CD8-positive, alpha-beta memory T cell (primary cell): ENCODE results near the gene ACAT2. TPM values are rescaled to one million over a fixed set of nuclear protein-coding genes. Genes with fewer than 3 reads are reported as not detected.

Experiments used
- CTCF ChIA-PET: fragments of 350-600 bp; sonication (Branson Sonifier 250); formaldehyde crosslinking; loops from one replicate; lab custom pipeline; 2021; ENCODE audit warnings: antibody characterized with exemption; lab: Charles Lee
- POLR2A ChIA-PET: fragments of 350-600 bp; sonication (Branson Sonifier 250); formaldehyde crosslinking; loops from one replicate; lab custom pipeline; 2021; ENCODE audit warnings: antibody characterized with exemption; lab: Charles Lee
- DNase-seq, 5 donors: peaks; one replicate each; pipeline versions ENCODE4 v3.0.0 to v3.0.0-alpha.2; 2020 to 2022; ENCODE audit warnings: mixed read lengths in 1 of 5
- H3K27ac ChIP-seq: one replicate; pipeline ENCODE4 v1.7.0; 2013; ENCODE audit warnings: low read depth, mild to moderate bottlenecking, low read length, moderate library complexity
- H3K27me3 ChIP-seq: 2 replicates; pipeline ENCODE4 v1.7.0; 2013; ENCODE audit warnings: low read length, mild to moderate bottlenecking; ENCODE audit not compliant: insufficient read depth, poor library complexity, severe bottlenecking
- H3K36me3 ChIP-seq: 2 replicates; pipeline ENCODE4 v1.7.0; 2013; ENCODE audit warnings: mild to moderate bottlenecking, low read length, moderate library complexity; ENCODE audit not compliant: insufficient read depth
- H3K4me1 ChIP-seq: 2 replicates; pipeline ENCODE4 v1.7.0; 2013; ENCODE audit warnings: mild to moderate bottlenecking, low read length, moderate library complexity; ENCODE audit not compliant: insufficient read depth
- H3K4me3 ChIP-seq: 2 replicates; pipeline ENCODE4 v1.7.0; 2013; ENCODE audit warnings: mild to moderate bottlenecking, low read length
- H3K9me3 ChIP-seq: 2 replicates; pipeline ENCODE4 v1.7.0; 2013; ENCODE audit warnings: mild to moderate bottlenecking, low read length
- H3K27ac Mint-ChIP-seq, 8 donors: one replicate each; pipeline ENCODE4 v1.8.0; 2020 to 2021; ENCODE audit warnings: mixed read lengths in 8 of 8, mild to moderate bottlenecking in 6 of 8, inconsistent platforms in 3 of 8, moderate library complexity in 3 of 8
- H3K27me3 Mint-ChIP-seq, 2 donors: one replicate each; pipeline ENCODE4 v1.8.0; 2020 to 2021; ENCODE audit warnings: mixed read lengths in 2 of 2, mild to moderate bottlenecking in 1 of 2, moderate library complexity in 1 of 2
- H3K36me3 Mint-ChIP-seq, 3 donors: one replicate each; pipeline ENCODE4 v1.8.0; 2020 to 2021; ENCODE audit warnings: mixed read lengths in 3 of 3, inconsistent platforms in 1 of 3, mild to moderate bottlenecking in 1 of 3
- H3K4me1 Mint-ChIP-seq, 3 donors: one replicate each; pipeline ENCODE4 v1.8.0; 2020 to 2021; ENCODE audit warnings: mixed read lengths in 3 of 3, inconsistent platforms in 1 of 3, mild to moderate bottlenecking in 1 of 3
- H3K4me3 Mint-ChIP-seq, 7 donors: one replicate each; pipeline ENCODE4 v1.8.0; 2020 to 2021; ENCODE audit warnings: mixed read lengths in 7 of 7, mild to moderate bottlenecking in 6 of 7, moderate library complexity in 4 of 7, inconsistent platforms in 2 of 7
- H3K9me3 Mint-ChIP-seq, 5 donors: one replicate each; pipeline ENCODE4 v1.8.0; 2020 to 2022; ENCODE audit warnings: mixed read lengths in 5 of 5, mild to moderate bottlenecking in 3 of 5, moderate library complexity in 2 of 5, inconsistent platforms in 1 of 5
- polyA plus RNA-seq: library from polyadenylated mRNA; unstranded; fragments of 300-500 nt; fragmentation: Illumina TruSeq; gene quantifications from one replicate; pipeline ENCODE4 v1.2.3, GENCODE V29; 2021
- total RNA-seq, 2 experiments: library from RNA; stranded (reverse); gene quantifications; one replicate each; pipeline ENCODE4 v1.2.3, GENCODE V29; 2021

Gene ACAT2
- total and polyA plus RNA-seq, 3 experiments from 2014 or later = 33.3 to 69.7 (median 68.8) TPM

- Mint-ChIP-seq H3K4me3 (no peak overlapping the region), H3K36me3 (peaks cover 1 to 6% (median 2%) of the 10 kb centered on the region in 3 donors), H3K27ac (no peak overlapping the region), H3K27me3 (peaks cover 0 to 2% of the 10 kb centered on the region in 2 donors), H3K4me1 (peaks cover 0 to 3% (median 0%) of the 10 kb centered on the region in 3 donors), H3K9me3 (no peaks in the 10 kb centered on the region)
- POLR2A ChIA-PET = no interaction called here
- H3K4me3 ChIP-seq = no peak overlapping the region
- no peaks in the 10 kb centered on the region for H3K4me1 ChIP-seq
- CTCF ChIA-PET = no interaction called here
- no peaks in the 10 kb centered on the region for H3K27me3 ChIP-seq
- no peaks in the 10 kb centered on the region for H3K9me3 ChIP-seq
- DNase-seq = no peak
- no peak overlapping the region for H3K27ac ChIP-seq
- no peaks in the 10 kb centered on the region for H3K36me3 ChIP-seq
Observed at GRCh38 chr6:159826004-159826403, 64.2 kb downstream of the ACAT2 start.

- H3K27ac Mint-ChIP-seq = no peak overlapping the region
- CTCF ChIA-PET = no interaction called here
- H3K4me3 Mint-ChIP-seq = no peak overlapping the region
- H3K27me3 ChIP-seq = no peaks in the 10 kb centered on the region
- no peaks in the 10 kb centered on the region for H3K4me1 ChIP-seq
- no peaks in the 10 kb centered on the region for H3K9me3 Mint-ChIP-seq
- POLR2A ChIA-PET = no interaction called here
- peaks cover 1 to 6% (median 2%) of the 10 kb centered on the region in 3 donors for H3K36me3 Mint-ChIP-seq
- no peaks in the 10 kb centered on the region for H3K9me3 ChIP-seq
- H3K36me3 ChIP-seq = no peaks in the 10 kb centered on the region
- no peak overlapping the region for H3K27ac ChIP-seq
- H3K4me3 ChIP-seq = no peak overlapping the region
- DNase-seq = no peak
- H3K27me3 Mint-ChIP-seq = peaks cover 0 to 4% of the 10 kb centered on the region in 2 donors
- peaks cover 0 to 3% (median 0%) of the 10 kb centered on the region in 3 donors for H3K4me1 Mint-ChIP-seq
Observed at GRCh38 chr6:159826968-159827647, 65.3 kb downstream of the ACAT2 start.

- Mint-ChIP-seq H3K9me3 (no peaks in the 10 kb centered on the region), H3K4me1 (peaks cover 0 to 6% (median 0%) of the 10 kb centered on the region in 3 donors), H3K4me3 (no peak overlapping the region), H3K36me3 (peaks cover 0 to under 1% (median 0%) of the 10 kb centered on the region in 3 donors), H3K27me3 (peaks cover 0 to 3% of the 10 kb centered on the region in 2 donors), H3K27ac (no peak overlapping the region)
- no peak for DNase-seq
- H3K4me3 ChIP-seq = no peak overlapping the region
- POLR2A ChIA-PET = no interaction called here
- no peaks in the 10 kb centered on the region for H3K36me3 ChIP-seq
- CTCF ChIA-PET = no interaction called here
- H3K27ac ChIP-seq = no peak overlapping the region
- H3K4me1 ChIP-seq = peaks cover 1% of the 10 kb centered on the region
- no peaks in the 10 kb centered on the region for H3K9me3 ChIP-seq
- H3K27me3 ChIP-seq = no peaks in the 10 kb centered on the region
Observed at GRCh38 chr6:159828074-159828473, 66.2 kb downstream of the ACAT2 start.

Other genes starting within 250 kb of the ACAT2 start
- gene SOD2, start 68.8 kb upstream of the ACAT2 start, total RNA-seq = 10 to 100 TPM; 82.9 to 86.6 TPM
- 85.0 TPM for gene SOD2, start 68.8 kb upstream of the ACAT2 start, polyA plus RNA-seq
- gene WTAP, start 34.5 kb upstream of the ACAT2 start, total RNA-seq = 100 to 1,000 TPM in 1 of 2 experiments, 10 to 100 TPM in 1; 95.1 to 103 TPM
- 149 TPM for gene WTAP, start 34.5 kb upstream of the ACAT2 start, polyA plus RNA-seq
- gene TCP1, start 27.6 kb downstream of the ACAT2 start, total RNA-seq = 100 to 1,000 TPM; 589 to 617 TPM
- 98.2 TPM for gene TCP1, start 27.6 kb downstream of the ACAT2 start, polyA plus RNA-seq
- 100 to 1,000 TPM; 129 to 130 TPM for gene MRPL18, start 28.4 kb downstream of the ACAT2 start, total RNA-seq
- 101 TPM for gene MRPL18, start 28.4 kb downstream of the ACAT2 start, polyA plus RNA-seq
- gene PNLDC1, start 38.2 kb downstream of the ACAT2 start, total RNA-seq = under 1 TPM; 0.39 to 0.80 TPM
- not detected for gene PNLDC1, start 38.2 kb downstream of the ACAT2 start, polyA plus RNA-seq
- gene MAS1, start 128.9 kb downstream of the ACAT2 start, total RNA-seq = not detected
- gene MAS1, start 128.9 kb downstream of the ACAT2 start, polyA plus RNA-seq = not detected
- 10 to 100 TPM; 91.4 to 93.7 TPM for gene IGF2R, start 207.0 kb downstream of the ACAT2 start, total RNA-seq
- 27.5 TPM for gene IGF2R, start 207.0 kb downstream of the ACAT2 start, polyA plus RNA-seq